Aorta (tissue), 5 donors: ENCODE measurements around the gene GMPPB. TPM values are rescaled to one million over a fixed set of nuclear protein-coding genes. Genes with fewer than 3 reads are reported as not detected.

Source experiments
- ATAC-seq: fragments of 200-7000 bp; cut with Tn5 transposase; one replicate; pipeline ENCODE4 v1.9.1; 2022; ENCODE audit warnings: moderate library complexity; ENCODE audit not compliant: low FRiP score
- DNase-seq, 2 donors: peaks; one replicate each; pipeline ENCODE4 v3.0.0-alpha.2; 2020
- H3K27ac ChIP-seq, 2 donors: one replicate each; pipeline ENCODE4 v1.5.1; 2013; ENCODE audit warnings: low read length in 2 of 2, mild to moderate bottlenecking in 2 of 2, moderate library complexity in 2 of 2, control low read depth in 1 of 2, inconsistent platforms in 1 of 2, low read depth in 1 of 2
- H3K27me3 ChIP-seq, 2 donors: one replicate each; pipeline ENCODE4 v1.6.1; 2013; ENCODE audit warnings: control low read depth in 1 of 2, low read length in 1 of 2, mild to moderate bottlenecking in 1 of 2, moderate library complexity in 1 of 2; ENCODE audit not compliant: insufficient read depth in 2 of 2, control insufficient read depth in 1 of 2
- H3K36me3 ChIP-seq, 2 donors: one replicate each; pipeline ENCODE4 v1.6.1; 2013; ENCODE audit warnings: control low read depth in 1 of 2, low read length in 1 of 2, mild to moderate bottlenecking in 1 of 2; ENCODE audit not compliant: insufficient read depth in 2 of 2, control insufficient read depth in 1 of 2
- H3K4me1 ChIP-seq, 2 donors: one replicate each; pipeline ENCODE4 v1.6.1; 2013; ENCODE audit warnings: low read length in 2 of 2, control low read depth in 1 of 2, mild to moderate bottlenecking in 1 of 2, moderate library complexity in 1 of 2; ENCODE audit not compliant: insufficient read depth in 2 of 2, control insufficient read depth in 1 of 2
- H3K4me3 ChIP-seq, 2 donors: one replicate each; pipeline ENCODE4 v1.5.1; 2013; ENCODE audit warnings: low read length in 2 of 2, control low read depth in 1 of 2, mild to moderate bottlenecking in 1 of 2
- H3K9me3 ChIP-seq: one replicate; pipeline ENCODE4 v1.6.1; 2013; ENCODE audit warnings: mild to moderate bottlenecking, low read length; ENCODE audit not compliant: control insufficient read depth
- WGBS, 2 donors: extraction: QIAGEN DNeasy Blood & Tissue Kit; methylation state at CpG; one replicate each; pipeline ENCODE4 v1.1.7; 2013; 5-methylcytosine and 5-hydroxymethylcytosine counted together
- intact Hi-C, 2 donors: fragments of 100-400 bp; cut with DNase I; formaldehyde crosslinking; loops; one replicate each; pipeline versions ENCODE4 v1.14.2 to v1.15.0; 2022
- polyA plus RNA-seq, 2 donors: library from polyadenylated mRNA; stranded (reverse); fragments of 200-250 nt; gene quantifications; one replicate each; pipeline ENCODE4 v1.2.3, GENCODE V29; 2013
- total RNA-seq, 2 donors: library from RNA; stranded (reverse); fragmentation: NEBNext Ultra II Directional; extraction: Animal tissue kit (Norgen Biotek cat#: 25700); gene quantifications; one replicate each; pipeline ENCODE4 v1.2.1, GENCODE V29; 2021
- donor health status: healthy with polysubstance abuse.
- donor health status: Bipolar disorder and iron deficiency.
- donor health status: DM: no; HTN: no; CAD: no.
- donor health status: DM: no; HTN: no; CAD: no.
- donor health status: DM: yes; HTN: yes; CAD: no.

GMPPB gene
- total and polyA plus RNA-seq, 4 donors, result 13.4 to 39.6 (median 26.9) TPM

DNA sequence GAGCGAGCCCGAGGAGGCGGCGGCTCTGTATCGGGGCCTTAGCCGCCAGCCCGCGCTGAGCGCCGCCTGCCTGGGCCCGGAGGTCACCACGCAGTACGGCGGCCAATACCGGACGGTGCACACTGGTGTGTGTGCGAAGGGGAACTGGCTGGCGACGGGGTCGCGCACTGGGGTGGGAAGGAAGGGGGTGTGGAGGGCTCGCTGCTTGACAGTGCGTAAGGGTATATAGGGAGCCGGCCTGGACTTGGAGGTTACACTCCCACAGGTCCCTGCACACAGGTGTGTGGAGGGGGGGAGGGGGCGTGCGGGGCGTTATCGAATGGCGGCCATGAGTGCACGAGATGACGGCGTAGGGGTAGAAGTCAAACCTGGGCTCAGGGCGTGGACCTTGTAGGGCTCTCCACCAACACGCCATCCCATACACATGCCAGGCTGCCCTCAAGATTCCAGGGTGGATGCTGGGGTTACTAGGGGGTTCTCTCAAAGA lies 49.2 kb downstream of the GMPPB start:
- Histone ChIP-seq H3K9me3 (no peaks in the 10 kb centered on the region), H3K27ac (peak overlapping the region in 1 of 2 donors; percentile 1), H3K4me1 (no peaks in the 10 kb centered on the region), H3K4me3 (peak overlapping the region; percentile 23 to 85), H3K27me3 (no peaks in the 10 kb centered on the region), H3K36me3 (peaks cover 0 to 4% of the 10 kb centered on the region in 2 donors)
- 3 to 4% methylated on average over 34 of the region's 34 CpGs for WGBS, 2 donors
- peak in 1 of 2 donors; percentile 64 for DNase-seq
- intact Hi-C loops, result loop anchor here (5.0 kb wide), 2 partner anchors 117 to 122 kb away; partner anchors contain the start of gene BSN (in 1 of the 2)
- ATAC-seq, result no peak

DNA sequence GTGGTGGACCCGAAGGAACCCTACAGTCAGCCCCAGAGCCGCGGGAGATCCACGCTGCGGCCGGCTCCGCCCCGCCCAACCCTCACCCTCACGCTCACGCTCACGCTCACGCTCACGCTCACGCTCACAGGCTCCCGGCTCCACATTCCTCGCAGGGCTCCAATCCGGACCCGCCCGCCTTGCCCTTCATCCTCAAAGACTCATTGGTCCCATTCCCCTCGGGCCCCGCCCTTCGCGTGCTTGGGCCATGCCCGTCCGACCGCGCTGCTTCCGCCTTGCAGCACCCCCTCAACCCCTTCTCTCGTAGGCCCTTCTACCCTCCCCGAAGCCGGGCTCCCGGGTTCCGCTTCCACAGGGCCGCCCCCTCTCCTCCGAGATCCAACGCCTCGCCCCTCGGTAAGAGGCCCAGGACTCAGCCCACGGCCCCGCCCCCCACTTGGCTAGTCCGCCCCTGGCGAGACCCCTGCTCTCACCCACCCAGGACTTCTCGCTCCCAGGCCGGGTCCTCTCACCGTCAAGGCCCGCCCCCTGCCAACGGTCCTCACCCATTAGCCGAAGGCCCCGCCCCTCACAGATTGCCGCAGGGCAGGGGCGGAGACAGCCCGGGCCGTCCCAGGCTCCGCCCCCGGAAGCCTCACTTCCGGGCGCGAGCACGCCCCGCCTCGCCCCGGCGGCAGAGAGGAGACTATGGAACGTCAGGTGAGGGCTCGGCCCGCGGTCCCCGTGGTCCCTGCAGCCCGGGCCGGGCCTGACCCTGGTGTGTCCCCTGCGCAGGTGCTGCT lies 49.8 kb downstream of the GMPPB start, which contains the start of gene APEH:
APEH (plus strand) TSS at position 637 of the 782 bp plus-strand sequence; CDS start at position 688, 51 bp downstream.
- no peaks in the 10 kb centered on the region for H3K27me3 ChIP-seq
- no peaks in the 10 kb centered on the region for H3K4me1 ChIP-seq
- peaks cover 0 to 1% of the 10 kb centered on the region in 2 donors for H3K36me3 ChIP-seq
- H3K4me3 ChIP-seq, result peak within 1 kb of the TSS; percentile 29 to 85
- H3K9me3 ChIP-seq, result no peaks in the 10 kb centered on the region
- WGBS, 2 donors, result 0 to 1% methylated on average over 60 to 71 of the region's 71 CpGs
- intact Hi-C loops, result loop anchor here (5.0 kb wide), 2 partner anchors 117 to 122 kb away; partner anchors contain the start of gene BSN (in 1 of the 2)
- ATAC-seq, result peak; percentile 97
- DNase-seq, result peak; percentile 98
- peak within 1 kb of the TSS in 1 of 2 donors; percentile 48 for H3K27ac ChIP-seq

DNA sequence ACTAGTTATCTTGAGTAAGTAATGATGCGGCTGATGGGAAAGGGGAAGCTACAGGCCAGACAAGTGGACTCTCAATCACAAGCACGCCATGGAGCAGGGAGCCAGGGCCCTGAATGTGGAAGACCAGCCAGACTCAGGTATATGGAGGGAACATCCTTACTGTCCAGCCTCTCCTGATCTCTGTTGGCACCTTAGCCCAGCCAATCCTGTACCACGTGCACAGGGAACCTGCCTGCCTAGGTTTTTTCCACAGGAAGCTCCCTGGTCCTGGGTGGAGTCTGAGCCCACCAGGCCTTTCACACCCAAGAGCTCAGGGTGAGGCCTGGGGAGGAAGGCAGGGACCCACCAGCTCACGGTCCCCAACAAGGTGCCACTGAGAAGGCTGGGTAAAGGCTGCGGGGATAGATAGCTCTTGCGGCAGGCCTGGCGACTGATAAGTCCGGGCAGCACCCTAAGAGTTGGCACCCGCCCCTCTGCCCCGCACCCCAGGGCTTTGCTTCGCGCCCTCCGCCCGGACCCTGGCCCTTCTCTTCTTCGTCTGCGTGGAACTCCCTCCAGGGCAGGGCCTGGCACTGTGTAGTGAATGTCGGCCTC lies 50.5 kb downstream of the GMPPB start:
- Histone ChIP-seq H3K27me3 (no peaks in the 10 kb centered on the region), H3K27ac (peak overlapping the region in 1 of 2 donors; percentile 48), H3K9me3 (no peaks in the 10 kb centered on the region), H3K36me3 (peaks cover 0 to 1% of the 10 kb centered on the region in 2 donors), H3K4me3 (peak overlapping the region; percentile 2 to 85), H3K4me1 (no peaks in the 10 kb centered on the region)
- ATAC-seq, result no peak
- WGBS, 2 donors, result 25 to 30% methylated on average over 12 to 17 of the region's 17 CpGs
- no peak for DNase-seq
- intact Hi-C loops, result loop anchor here (5.0 kb wide), 2 partner anchors 116 to 121 kb away; partner anchors contain the start of gene BSN (in 1 of the 2)

DNA sequence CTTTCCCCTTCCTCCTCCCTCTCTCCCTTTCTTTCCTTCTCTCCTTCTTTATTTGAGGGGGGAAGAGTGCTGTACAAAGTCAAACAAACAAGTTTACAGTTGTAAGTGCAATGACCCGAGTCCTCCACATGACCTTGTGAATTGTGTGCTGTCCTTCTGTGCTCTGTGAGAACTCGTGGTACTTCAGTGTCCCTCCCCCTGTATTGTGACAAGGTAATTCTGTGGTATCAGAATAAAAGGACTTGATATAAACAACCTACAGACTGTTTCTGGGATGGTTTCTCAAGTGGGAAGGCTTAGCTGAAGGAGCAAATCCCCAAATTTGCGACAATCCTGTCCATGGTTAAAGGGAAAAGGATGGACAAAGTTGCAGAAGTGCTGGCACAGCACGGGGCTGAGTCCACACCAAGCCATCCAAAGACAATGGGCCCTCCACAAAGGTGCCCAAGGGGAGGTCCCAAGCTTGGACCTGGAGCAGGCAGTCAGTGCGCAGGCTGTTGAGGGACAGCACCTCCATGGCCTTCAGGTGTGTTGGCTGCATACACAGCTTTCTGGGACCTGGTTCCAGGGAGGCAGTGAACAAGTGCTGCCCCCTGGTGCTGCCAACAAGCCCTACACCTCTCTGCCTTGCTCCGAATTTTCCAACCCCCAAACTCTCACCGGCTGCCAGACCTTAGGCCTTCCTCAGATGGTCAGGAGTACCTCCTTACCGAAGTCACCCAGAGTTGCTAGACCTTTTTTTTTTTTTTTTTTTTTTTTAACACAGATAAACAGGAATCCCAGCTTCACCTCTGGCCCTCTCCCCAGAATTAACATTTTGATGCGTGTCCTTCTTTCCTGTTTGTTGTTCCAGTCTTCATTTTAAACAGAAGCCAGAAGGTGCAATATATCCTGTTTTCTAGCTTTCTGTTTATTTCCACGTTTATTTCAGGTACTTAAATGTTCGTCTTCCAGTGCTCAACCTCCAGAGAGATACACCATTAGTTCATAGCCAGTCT lies 52.2 kb downstream of the GMPPB start:
- no peaks in the 10 kb centered on the region for H3K9me3 ChIP-seq
- peaks cover 0 to 1% of the 10 kb centered on the region in 2 donors for H3K36me3 ChIP-seq
- ATAC-seq (no peak), DNase-seq (peak; percentile 64 to 86)
- WGBS, 2 donors, result 40 to 47% methylated on average over 11 of the region's 11 CpGs
- no peaks in the 10 kb centered on the region for H3K4me1 ChIP-seq
- H3K27me3 ChIP-seq, result no peaks in the 10 kb centered on the region
- no peak overlapping the region for H3K27ac ChIP-seq
- H3K4me3 ChIP-seq, result no peak overlapping the region
- intact Hi-C loops, result loop anchor here (1.0 to 5.0 kb wide), 3 partner anchors 114 to 132 kb away; partner anchors contain the start of gene BSN (in 1 of the 2)

DNA sequence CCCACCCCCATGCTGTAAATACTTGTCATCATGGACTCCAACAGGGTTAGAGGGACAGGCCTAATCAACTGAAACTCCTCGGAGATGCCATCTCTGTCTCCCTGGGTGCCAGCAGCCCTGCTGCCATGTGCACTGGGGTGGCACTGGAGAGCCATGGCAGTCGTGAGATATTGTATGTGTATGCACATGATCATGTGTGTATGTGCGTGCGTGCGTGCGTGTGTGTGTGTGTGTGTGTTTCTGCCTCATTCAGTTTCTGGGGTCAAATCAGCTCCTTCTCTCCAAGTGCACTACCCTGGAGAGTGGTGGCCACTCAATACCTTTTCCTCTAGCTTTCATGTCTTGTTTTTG lies 52.8 kb downstream of the GMPPB start:
- H3K9me3 ChIP-seq, result no peaks in the 10 kb centered on the region
- WGBS, 2 donors, result 58 to 64% methylated on average over 6 of the region's 6 CpGs
- intact Hi-C loops, result loop anchor here (1.0 to 5.0 kb wide), 3 partner anchors 114 to 132 kb away; partner anchors contain the start of gene BSN (in 1 of the 2)

More for the DNA sequence above, 52.8 kb downstream of the GMPPB start:
- no peak overlapping the region for H3K27ac ChIP-seq
- H3K4me3 ChIP-seq, result no peak overlapping the region
- DNase-seq (no peak), ATAC-seq (no peak)
- H3K27me3 ChIP-seq, result no peaks in the 10 kb centered on the region
- no peaks in the 10 kb centered on the region for H3K36me3 ChIP-seq
- H3K4me1 ChIP-seq, result no peaks in the 10 kb centered on the region

Other genes with a start within 250 kb of the GMPPB start
- gene BSN, start 169.5 kb downstream of the GMPPB start, total RNA-seq, result under 1 TPM; 0.42 to 0.75 TPM
- under 1 TPM in 1 of 2 donors, not detected in 1; 0.08 TPM for gene BSN, start 169.5 kb downstream of the GMPPB start, polyA plus RNA-seq
- 10 to 100 TPM; 51.7 to 53.6 TPM for gene APEH, start 49.6 kb downstream of the GMPPB start, total RNA-seq
- gene APEH, start 49.6 kb downstream of the GMPPB start, polyA plus RNA-seq, result 10 to 100 TPM; 30.3 to 47.2 TPM
- 10 to 100 TPM in 1 of 2 donors, 1 to 10 TPM in 1; 5.3 to 16.9 TPM for gene MST1, start 34.5 kb downstream of the GMPPB start, total RNA-seq
- 10 to 100 TPM in 1 of 2 donors, 1 to 10 TPM in 1; 4.5 to 64.7 TPM for gene MST1, start 34.5 kb downstream of the GMPPB start, polyA plus RNA-seq
- 10 to 100 TPM; 34.7 to 38.1 TPM for gene RNF123, start 34.4 kb downstream of the GMPPB start, total RNA-seq
- 10 to 100 TPM; 12.5 to 29.8 TPM for gene RNF123, start 34.4 kb downstream of the GMPPB start, polyA plus RNA-seq
- not detected for gene AMIGO3, start 4.3 kb downstream of the GMPPB start, total RNA-seq
- 1 to 10 TPM in 1 of 2 donors, not detected in 1; 1.1 TPM for gene AMIGO3, start 4.3 kb downstream of the GMPPB start, polyA plus RNA-seq
- 10 to 100 TPM; 36.5 to 40.2 TPM for gene IP6K1, start 62.6 kb upstream of the GMPPB start, total RNA-seq
- 10 to 100 TPM in 1 of 2 donors, 1 to 10 TPM in 1; 9.4 to 19.5 TPM for gene IP6K1, start 62.6 kb upstream of the GMPPB start, polyA plus RNA-seq
- 1 to 10 TPM in 1 of 2 donors, under 1 TPM in 1; 0.26 to 1.1 TPM for gene CDHR4, start 75.9 kb upstream of the GMPPB start, total RNA-seq
- gene CDHR4, start 75.9 kb upstream of the GMPPB start, polyA plus RNA-seq, result 1 to 10 TPM in 1 of 2 donors, not detected in 1; 5.0 TPM
- gene INKA1, start 79.3 kb upstream of the GMPPB start, total RNA-seq, result 1 to 10 TPM; 5.5 to 8.8 TPM
- 10 to 100 TPM; 12.1 to 12.2 TPM for gene INKA1, start 79.3 kb upstream of the GMPPB start, polyA plus RNA-seq
- gene UBA7, start 90.0 kb upstream of the GMPPB start, total RNA-seq, result 100 to 1,000 TPM in 1 of 2 donors, 10 to 100 TPM in 1; 45.2 to 102 TPM
- gene UBA7, start 90.0 kb upstream of the GMPPB start, polyA plus RNA-seq, result 100 to 1,000 TPM in 1 of 2 donors, 10 to 100 TPM in 1; 34.7 to 199 TPM
- 1 to 10 TPM in 1 of 2 donors, under 1 TPM in 1; 0.94 to 2.6 TPM for gene TRAIP, start 132.6 kb upstream of the GMPPB start, total RNA-seq
- gene TRAIP, start 132.6 kb upstream of the GMPPB start, polyA plus RNA-seq, result 1 to 10 TPM in 1 of 2 donors, under 1 TPM in 1; 0.63 to 3.1 TPM
- not detected for gene CAMKV, start 146.0 kb upstream of the GMPPB start, total RNA-seq
- not detected for gene CAMKV, start 146.0 kb upstream of the GMPPB start, polyA plus RNA-seq
- 10 to 100 TPM in 1 of 2 donors, 1 to 10 TPM in 1; 2.7 to 13.1 TPM for gene MST1R, start 179.9 kb upstream of the GMPPB start, total RNA-seq
- gene MST1R, start 179.9 kb upstream of the GMPPB start, polyA plus RNA-seq, result 1 to 10 TPM; 7.4 to 7.6 TPM
- gene MON1A, start 205.9 kb upstream of the GMPPB start, total RNA-seq, result 1 to 10 TPM; 7.5 to 9.6 TPM
- 10 to 100 TPM in 1 of 2 donors, 1 to 10 TPM in 1; 8.9 to 11.4 TPM for gene MON1A, start 205.9 kb upstream of the GMPPB start, polyA plus RNA-seq
- gene RBM6, start 216.2 kb upstream of the GMPPB start, total RNA-seq, result 100 to 1,000 TPM; 103 to 154 TPM
- gene RBM6, start 216.2 kb upstream of the GMPPB start, polyA plus RNA-seq, result 100 to 1,000 TPM in 1 of 2 donors, 10 to 100 TPM in 1; 47.0 to 271 TPM